ENCODE data around the gene RMC1.
"Not testable (repeated sequence)": the region's sequence is repeated elsewhere in the genome, so short reads cannot be mapped to it uniquely, and the experiment has no call there.

Gene RMC1

GRCh38 chr18:23577521-23577920, 74.2 kb downstream of the RMC1 start:
- H3K9me3 ChIP-seq (ENCODE audit: control insufficient read depth, low read length); H3K27ac ChIP-seq (ENCODE audit: insufficient read depth, low read length, poor library complexity, severe bottlenecking); H3K27me3 ChIP-seq (replicated peaks; ENCODE audit: control insufficient read depth, insufficient read depth, low read length, poor library complexity, severe bottlenecking); DNase-seq; H3K36me3 ChIP-seq (ENCODE audit: control insufficient read depth, insufficient read depth, low read length); H3K4me3 ChIP-seq (ENCODE audit: insufficient read depth, low read depth, low read length, poor library complexity, severe bottlenecking): not testable (repeated sequence)
- peaks cover 32% of the 10 kb centered on the region for H3K4me1 ChIP-seq (ENCODE audit: control insufficient read depth, insufficient read depth, low read length, poor library complexity, severe bottlenecking)

- Histone ChIP-seq H3K36me3 (ENCODE audit: control insufficient read depth, insufficient read depth, low read length) (no peaks in the 10 kb centered on the region), H3K9me3 (ENCODE audit: control insufficient read depth, low read length) (no peaks in the 10 kb centered on the region), H3K4me3 (ENCODE audit: insufficient read depth, low read depth, low read length, poor library complexity, severe bottlenecking) (no peak overlapping the region), H3K27me3 (replicated peaks; ENCODE audit: control insufficient read depth, insufficient read depth, low read length, poor library complexity, severe bottlenecking) (no peaks in the 10 kb centered on the region), H3K27ac (ENCODE audit: insufficient read depth, low read length, poor library complexity, severe bottlenecking) (no peak overlapping the region), H3K4me1 (ENCODE audit: control insufficient read depth, insufficient read depth, low read length, poor library complexity, severe bottlenecking) (peaks cover 29% of the 10 kb centered on the region)
- DNase-seq, result no peak
Observed at GRCh38 chr18:23578067-23578701, 74.9 kb downstream of the RMC1 start.

GRCh38 chr18:23578891-23579653, 75.8 kb downstream of the RMC1 start:
- H3K9me3 ChIP-seq (ENCODE audit: control insufficient read depth, low read length), result no peaks in the 10 kb centered on the region
- peaks cover 23% of the 10 kb centered on the region for H3K4me1 ChIP-seq (ENCODE audit: control insufficient read depth, insufficient read depth, low read length, poor library complexity, severe bottlenecking)
- no peaks in the 10 kb centered on the region for H3K27me3 ChIP-seq (replicated peaks; ENCODE audit: control insufficient read depth, insufficient read depth, low read length, poor library complexity, severe bottlenecking)
- DNase-seq, result no peak
- no peaks in the 10 kb centered on the region for H3K36me3 ChIP-seq (ENCODE audit: control insufficient read depth, insufficient read depth, low read length)
- no peak overlapping the region for H3K4me3 ChIP-seq (ENCODE audit: insufficient read depth, low read depth, low read length, poor library complexity, severe bottlenecking)
- H3K27ac ChIP-seq (ENCODE audit: insufficient read depth, low read length, poor library complexity, severe bottlenecking), result no peak overlapping the region

GRCh38 chr18:23580677-23581367, 77.5 kb downstream of the RMC1 start:
- H3K4me3 ChIP-seq (ENCODE audit: insufficient read depth, low read depth, low read length, poor library complexity, severe bottlenecking), result no peak overlapping the region
- H3K27ac ChIP-seq (ENCODE audit: insufficient read depth, low read length, poor library complexity, severe bottlenecking), result no peak overlapping the region
- H3K27me3 ChIP-seq (replicated peaks; ENCODE audit: control insufficient read depth, insufficient read depth, low read length, poor library complexity, severe bottlenecking), result no peaks in the 10 kb centered on the region
- peaks cover 19% of the 10 kb centered on the region for H3K4me1 ChIP-seq (ENCODE audit: control insufficient read depth, insufficient read depth, low read length, poor library complexity, severe bottlenecking)
- H3K9me3 ChIP-seq (ENCODE audit: control insufficient read depth, low read length), result no peaks in the 10 kb centered on the region
- DNase-seq, result no peak
- no peaks in the 10 kb centered on the region for H3K36me3 ChIP-seq (ENCODE audit: control insufficient read depth, insufficient read depth, low read length)

Data from effector memory CD4-positive, alpha-beta T cell (primary cell).